Neural crest cell (in vitro differentiated cells): ENCODE results near the gene RNU2-63P. TPM values are rescaled to one million over a fixed set of nuclear protein-coding genes. Genes with fewer than 3 reads are reported as not detected.
A peak's percentile ranks its signal among the peaks of the same experiment; 100 is the strongest.
"Not testable (repeated sequence)": the region's sequence is repeated elsewhere in the genome, so short reads cannot be mapped to it uniquely, and the experiment has no call there.

Experiments used
- DNase-seq: peaks from one replicate; pipeline ENCODE4 v3.0.0; 2021; ENCODE audit warnings: low read depth, mixed read lengths, low spot score
- H3K27ac Mint-ChIP-seq: one replicate; pipeline ENCODE4 v1.8.0; 2021; ENCODE audit warnings: mild to moderate bottlenecking, mixed read lengths; ENCODE audit not compliant: unreplicated experiment
- H3K27me3 Mint-ChIP-seq: 2 replicates; pipeline ENCODE4 v1.8.0; 2021; ENCODE audit warnings: low read depth, mild to moderate bottlenecking, mixed read lengths
- H3K36me3 Mint-ChIP-seq: 2 replicates; pipeline ENCODE4 v1.8.0; 2021; ENCODE audit warnings: low read depth, mild to moderate bottlenecking, mixed read lengths
- H3K4me1 Mint-ChIP-seq: 2 replicates; pipeline ENCODE4 v1.8.0; 2021; ENCODE audit warnings: mixed read lengths
- H3K4me3 Mint-ChIP-seq: one replicate; pipeline ENCODE4 v1.8.0; 2021; ENCODE audit warnings: mild to moderate bottlenecking, mixed read lengths
- H3K9me3 Mint-ChIP-seq: 2 replicates; pipeline ENCODE4 v1.8.0; 2021; ENCODE audit warnings: mixed read lengths
- CTCF ChIP-seq: fragments of 200-600 bp; sonication (generic); conservative IDR thresholded peaks from 2 replicates; pipeline ENCODE4 v1.5.0; 2021; ENCODE audit warnings: antibody characterized with exemption, mild to moderate bottlenecking
- total RNA-seq: library from RNA; stranded (reverse); gene quantifications from 2 replicates; pipeline ENCODE4 v1.2.1, GENCODE V29; 2021

RNU2-63P gene
- total RNA-seq, 1 donor from 2014 or later: 24.6 TPM

- no peak for TF ChIP-seq CTCF
- peak; percentile 12 for DNase-seq
- no peak overlapping the region for H3K4me3 Mint-ChIP-seq
- H3K4me1 Mint-ChIP-seq: peaks cover 16% of the 10 kb centered on the region
- H3K36me3 Mint-ChIP-seq: no peaks in the 10 kb centered on the region
- peaks cover 3% of the 10 kb centered on the region for H3K27me3 Mint-ChIP-seq
- H3K9me3 Mint-ChIP-seq: no peaks in the 10 kb centered on the region
- H3K27ac Mint-ChIP-seq: peak overlapping the region; percentile 92
Observed at GRCh38 chr2:88003074-88003755, 13.1 kb downstream of the RNU2-63P start.

GRCh38 chr2:88002359-88002707 is 14.0 kb downstream of the RNU2-63P start:
- Mint-ChIP-seq H3K36me3 (no peaks in the 10 kb centered on the region), H3K4me3 (no peak overlapping the region), H3K9me3 (no peaks in the 10 kb centered on the region), H3K4me1 (peaks cover 16% of the 10 kb centered on the region), H3K27ac (no peak overlapping the region), H3K27me3 (peaks cover 3% of the 10 kb centered on the region)
- no peak for DNase-seq
- no peak for TF ChIP-seq CTCF

- H3K27ac Mint-ChIP-seq, DNase-seq, H3K9me3 Mint-ChIP-seq, H3K27me3 Mint-ChIP-seq, H3K36me3 Mint-ChIP-seq, H3K4me3 Mint-ChIP-seq: not testable (repeated sequence)
- peaks cover 16% of the 10 kb centered on the region for H3K4me1 Mint-ChIP-seq
Observed at GRCh38 chr2:88000474-88000873, 15.9 kb downstream of the RNU2-63P start.

GRCh38 chr2:87996570-87996969 is 19.8 kb downstream of the RNU2-63P start:
- H3K36me3 Mint-ChIP-seq: no peaks in the 10 kb centered on the region
- TF ChIP-seq CTCF: no peak
- H3K27ac Mint-ChIP-seq: no peak overlapping the region
- no peaks in the 10 kb centered on the region for H3K27me3 Mint-ChIP-seq
- H3K9me3 Mint-ChIP-seq: no peaks in the 10 kb centered on the region
- peaks cover 1% of the 10 kb centered on the region for H3K4me1 Mint-ChIP-seq
- no peak overlapping the region for H3K4me3 Mint-ChIP-seq
- no peak for DNase-seq

GRCh38 chr2:87995756-87996155 is 20.6 kb downstream of the RNU2-63P start:
- Mint-ChIP-seq H3K4me3 (no peak overlapping the region), H3K27ac (no peak overlapping the region), H3K36me3 (no peaks in the 10 kb centered on the region), H3K9me3 (no peaks in the 10 kb centered on the region), H3K4me1 (no peaks in the 10 kb centered on the region), H3K27me3 (no peaks in the 10 kb centered on the region)
- TF ChIP-seq CTCF: no peak
- no peak for DNase-seq

GRCh38 chr2:87994304-87994850 is 22.0 kb downstream of the RNU2-63P start:
- H3K27me3 Mint-ChIP-seq, H3K9me3 Mint-ChIP-seq, H3K4me1 Mint-ChIP-seq, H3K4me3 Mint-ChIP-seq, DNase-seq, H3K36me3 Mint-ChIP-seq, H3K27ac Mint-ChIP-seq: not testable (repeated sequence)

GRCh38 chr2:87992569-87992968 is 23.8 kb downstream of the RNU2-63P start:
- DNase-seq, H3K9me3 Mint-ChIP-seq, H3K27me3 Mint-ChIP-seq, H3K4me3 Mint-ChIP-seq, H3K4me1 Mint-ChIP-seq, H3K36me3 Mint-ChIP-seq, H3K27ac Mint-ChIP-seq: not testable (repeated sequence)

- not testable (repeated sequence) for H3K4me1 Mint-ChIP-seq, H3K9me3 Mint-ChIP-seq, H3K27me3 Mint-ChIP-seq, DNase-seq, H3K27ac Mint-ChIP-seq, H3K36me3 Mint-ChIP-seq, H3K4me3 Mint-ChIP-seq
Observed at GRCh38 chr2:87987473-87987872, 28.9 kb downstream of the RNU2-63P start.

GRCh38 chr2:87985902-87986301 is 30.4 kb downstream of the RNU2-63P start:
- H3K27me3 Mint-ChIP-seq: not testable (repeated sequence)

GRCh38 chr2:87981182-87981581 is 35.2 kb downstream of the RNU2-63P start:
- H3K4me1 Mint-ChIP-seq, DNase-seq, H3K9me3 Mint-ChIP-seq, H3K27me3 Mint-ChIP-seq, H3K4me3 Mint-ChIP-seq, H3K27ac Mint-ChIP-seq, H3K36me3 Mint-ChIP-seq: not testable (repeated sequence)

More at GRCh38 chr2:87985902-87986301, 30.4 kb downstream of the RNU2-63P start:
- not testable (repeated sequence) for H3K4me3 Mint-ChIP-seq, H3K27ac Mint-ChIP-seq, H3K9me3 Mint-ChIP-seq, H3K36me3 Mint-ChIP-seq, DNase-seq, H3K4me1 Mint-ChIP-seq
